Subcutaneous adipose tissue (tissue), 4 donors: Measurements from ENCODE around the gene NLGN1. TPM values are rescaled to one million over a fixed set of nuclear protein-coding genes. Genes with fewer than 3 reads are reported as not detected.

Experiments used
- total RNA-seq, 4 donors: library from RNA; depleted of rRNA; stranded (reverse); fragments of >200 nt; gene quantifications; one replicate each; pipeline ENCODE4 v1.1.0, GENCODE V29; 2016
- TF ChIP-seq, protein P1 (sequence below): fragments of 450-650 bp; IDR thresholded peaks from one replicate; pipeline ENCODE4 v1.5.1; 2016; ENCODE audit warnings: low read depth, mild to moderate bottlenecking, control low read depth, antibody characterized with exemption, moderate library complexity

Gene NLGN1
- total RNA-seq, 4 donors from 2014 or later = 5.1 to 16.5 (median 7.9) TPM

DNA sequence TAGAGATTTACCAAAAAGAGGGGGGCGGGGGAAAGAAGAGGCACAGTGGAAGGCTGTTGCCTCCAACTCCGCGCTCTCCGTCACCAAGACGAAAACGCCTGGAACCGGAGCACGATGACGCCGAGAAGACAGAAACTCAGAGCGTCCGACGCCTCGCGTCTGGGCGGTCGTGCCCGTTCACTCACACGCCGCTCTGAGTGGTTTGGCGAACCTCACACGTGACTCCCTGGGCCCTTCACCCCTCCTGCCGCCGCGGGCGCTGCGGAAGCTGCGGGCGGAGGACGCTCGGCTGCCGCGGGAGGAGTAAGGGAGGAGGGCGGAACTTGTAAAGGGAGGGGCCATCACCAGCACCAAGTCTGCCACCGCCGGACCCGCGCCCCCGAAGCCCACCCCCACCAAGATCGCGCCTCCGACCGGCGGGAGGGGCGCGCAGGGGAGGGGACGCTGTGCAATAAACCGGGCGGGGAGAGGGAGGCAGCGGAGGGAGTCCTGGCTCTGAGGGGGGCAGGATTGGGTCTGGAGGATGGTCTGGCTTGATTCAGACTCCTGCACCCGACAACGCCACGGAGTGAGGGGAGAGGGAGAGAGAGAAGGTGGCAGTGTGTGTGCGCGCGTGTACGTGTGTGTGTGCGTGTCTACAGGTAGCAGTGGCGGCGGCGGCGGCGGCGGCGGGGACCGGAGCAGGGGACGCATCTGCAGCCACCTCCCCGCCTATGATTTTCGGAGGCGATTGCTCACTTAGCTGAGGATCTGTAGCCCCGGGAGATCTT is 1.9 kb upstream of the NLGN1 start:
- TF ChIP-seq, protein P1, sequence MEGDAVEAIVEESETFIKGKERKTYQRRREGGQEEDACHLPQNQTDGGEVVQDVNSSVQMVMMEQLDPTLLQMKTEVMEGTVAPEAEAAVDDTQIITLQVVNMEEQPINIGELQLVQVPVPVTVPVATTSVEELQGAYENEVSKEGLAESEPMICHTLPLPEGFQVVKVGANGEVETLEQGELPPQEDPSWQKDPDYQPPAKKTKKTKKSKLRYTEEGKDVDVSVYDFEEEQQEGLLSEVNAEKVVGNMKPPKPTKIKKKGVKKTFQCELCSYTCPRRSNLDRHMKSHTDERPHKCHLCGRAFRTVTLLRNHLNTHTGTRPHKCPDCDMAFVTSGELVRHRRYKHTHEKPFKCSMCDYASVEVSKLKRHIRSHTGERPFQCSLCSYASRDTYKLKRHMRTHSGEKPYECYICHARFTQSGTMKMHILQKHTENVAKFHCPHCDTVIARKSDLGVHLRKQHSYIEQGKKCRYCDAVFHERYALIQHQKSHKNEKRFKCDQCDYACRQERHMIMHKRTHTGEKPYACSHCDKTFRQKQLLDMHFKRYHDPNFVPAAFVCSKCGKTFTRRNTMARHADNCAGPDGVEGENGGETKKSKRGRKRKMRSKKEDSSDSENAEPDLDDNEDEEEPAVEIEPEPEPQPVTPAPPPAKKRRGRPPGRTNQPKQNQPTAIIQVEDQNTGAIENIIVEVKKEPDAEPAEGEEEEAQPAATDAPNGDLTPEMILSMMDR = no peak

DNA sequence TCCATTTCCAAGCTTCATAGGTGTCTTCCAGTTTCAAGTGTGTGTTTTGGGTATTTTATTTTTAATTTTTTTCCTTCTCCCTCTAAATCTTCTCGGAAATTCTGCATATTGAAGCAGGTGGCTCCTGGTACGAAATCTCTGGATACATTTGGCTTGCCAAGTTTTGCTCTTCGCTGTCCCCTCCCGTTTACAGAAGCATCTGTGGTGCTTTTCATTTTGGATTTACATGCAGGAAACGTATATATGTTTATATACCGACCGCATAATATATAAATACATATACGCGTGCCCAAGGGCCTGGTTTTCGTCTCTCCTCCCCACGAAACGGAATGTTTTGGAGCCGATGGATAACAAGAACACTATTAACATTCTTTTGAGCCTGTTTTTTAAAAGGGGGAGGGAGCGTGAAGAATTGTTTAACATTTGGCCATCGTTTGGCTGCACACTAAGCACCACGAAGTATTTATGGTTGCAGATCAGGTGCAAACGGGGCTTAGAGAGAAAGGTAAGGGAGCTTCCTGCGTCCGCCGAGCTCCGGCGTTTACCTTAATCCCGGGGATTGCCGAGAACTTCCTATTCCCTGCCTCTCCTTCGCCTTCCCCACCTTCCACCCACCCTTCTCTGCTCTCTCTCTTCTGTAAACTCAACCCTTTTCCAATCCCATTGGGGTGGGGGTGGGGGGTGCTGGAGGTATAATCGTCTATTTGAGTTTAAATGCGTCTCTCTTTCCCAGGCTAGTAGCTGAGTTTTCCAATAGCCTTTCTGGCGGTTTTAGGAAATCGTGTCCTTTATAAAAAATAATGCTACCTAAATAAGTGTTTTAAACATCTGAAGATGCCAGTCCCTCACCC is 1.1 kb upstream of the NLGN1 start:
- TF ChIP-seq, protein P1 = no peak

DNA sequence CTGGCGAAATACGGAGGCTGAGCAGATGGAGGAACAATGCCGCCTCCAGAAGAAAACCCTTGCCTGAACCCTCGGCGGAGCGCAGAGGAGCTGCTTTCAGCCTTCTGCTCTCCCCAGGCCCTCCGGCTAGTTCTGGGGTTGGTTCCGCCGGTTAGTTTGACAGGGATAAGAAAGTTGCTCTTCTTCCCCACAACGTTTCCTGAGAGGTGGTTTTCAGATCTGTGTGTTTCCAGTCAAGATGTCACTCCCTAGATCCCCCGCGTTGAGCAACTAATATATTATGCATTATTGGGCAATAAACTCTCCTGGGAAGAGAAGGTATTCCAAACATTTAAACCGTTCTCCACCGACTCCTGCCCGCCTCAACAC is 551 bp downstream of the NLGN1 start:
- TF ChIP-seq, protein P1 = no peak

DNA sequence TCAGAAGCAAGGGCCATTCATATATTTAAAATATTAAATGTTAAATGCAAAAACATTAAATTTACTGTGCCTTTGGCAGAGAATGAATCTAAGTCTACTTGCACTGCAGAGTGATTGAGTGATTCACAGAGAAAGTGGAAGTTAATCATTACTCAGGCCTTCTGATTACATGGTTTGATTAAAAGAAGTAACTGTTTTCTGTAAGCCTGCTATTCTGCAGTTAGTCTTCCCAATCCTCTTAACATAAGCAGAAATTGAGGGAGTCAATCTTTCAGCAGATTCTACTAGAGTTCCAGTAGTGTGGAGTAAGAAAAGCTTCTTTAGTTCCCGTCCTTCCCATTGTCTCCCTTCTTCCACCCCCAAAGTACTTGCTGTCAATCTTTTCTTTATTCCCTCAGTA is 1.5 kb downstream of the NLGN1 start:
- TF ChIP-seq, protein P1 = no peak

DNA sequence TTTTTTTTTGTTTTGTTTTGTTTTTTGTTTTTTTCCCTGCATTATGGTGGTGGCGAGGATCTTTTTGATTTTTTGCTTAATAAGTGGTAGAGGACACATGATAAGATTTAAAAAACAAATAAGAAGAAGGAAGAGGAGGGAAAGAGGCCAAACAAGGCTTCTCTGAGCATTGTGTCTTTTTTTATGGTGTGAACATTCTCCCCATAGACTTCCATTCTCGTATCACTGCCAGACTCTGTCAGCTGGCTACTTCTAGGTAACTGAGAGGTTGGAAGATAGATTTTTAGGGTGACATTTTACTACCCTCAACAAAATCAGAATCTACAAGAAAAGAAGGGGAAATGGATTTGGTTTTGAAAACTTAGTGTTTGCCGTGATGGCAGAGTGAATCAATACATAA is 3.8 kb downstream of the NLGN1 start:
- TF ChIP-seq, protein P1 = no peak

DNA sequence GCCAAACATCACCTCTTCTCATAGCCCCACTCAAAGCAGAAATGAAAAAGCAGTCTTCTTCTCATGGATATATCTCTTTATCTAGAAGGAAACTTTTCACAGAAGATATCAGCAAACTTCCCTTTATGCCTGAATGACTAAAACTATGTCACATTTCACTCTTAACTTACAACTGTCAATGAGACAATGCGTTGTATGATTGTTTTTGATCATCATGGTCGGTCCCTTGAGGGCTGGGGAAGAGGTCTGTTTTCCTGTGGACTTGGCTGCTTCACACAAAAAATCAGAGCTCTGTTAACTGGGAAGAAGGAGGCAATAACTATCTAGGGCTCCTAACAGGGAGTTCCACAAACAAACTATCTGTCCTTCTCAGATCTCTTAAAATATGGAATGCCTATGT is 5.1 kb downstream of the NLGN1 start:
- TF ChIP-seq, protein P1 = no peak

DNA sequence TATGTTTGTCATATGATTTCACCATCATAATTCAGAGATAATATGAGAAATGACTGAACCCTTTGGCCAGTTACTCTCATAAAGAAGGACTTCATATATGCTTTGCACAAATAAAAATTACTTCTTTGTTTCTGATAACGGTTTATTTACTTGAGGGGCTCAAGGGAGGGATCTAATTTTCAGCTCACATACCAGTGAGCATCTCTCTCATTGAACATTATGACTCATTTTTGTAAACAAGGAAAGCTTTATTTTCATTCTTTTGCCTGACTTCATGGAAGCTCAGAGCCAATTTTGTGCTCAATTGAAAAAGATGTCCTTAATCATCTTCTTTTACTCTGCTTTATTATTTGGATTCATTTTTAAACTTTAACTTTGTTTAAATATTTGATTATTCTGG is 5.8 kb downstream of the NLGN1 start:
- TF ChIP-seq, protein P1 = no peak
